Measurements from ENCODE around the gene ARID5A.

ARID5A gene

GRCh38 chr2:96499061-96499960 is 37.2 kb upstream of the ARID5A start:
- H3K79me2 ChIP-seq (ENCODE audit: control insufficient read depth, insufficient read depth, low read length, unreplicated experiment), result no peaks in the 10 kb centered on the region
- H2AFZ ChIP-seq (ENCODE audit: low read length, unreplicated experiment), result no peak overlapping the region
- H3K27ac ChIP-seq (ENCODE audit: low read depth, low read length), result no peak overlapping the region
- H3K4me1 ChIP-seq (ENCODE audit: control insufficient read depth, insufficient read depth, low read length, unreplicated experiment), result peaks cover 5% of the 10 kb centered on the region
- no peaks in the 10 kb centered on the region for H3K36me3 ChIP-seq (ENCODE audit: insufficient read depth, low read length)
- H3K4me3 ChIP-seq (ENCODE audit: low read depth, low read length), result no peak overlapping the region
- peaks cover 42% of the 10 kb centered on the region for H3K27me3 ChIP-seq (ENCODE audit: insufficient read depth, low read length)

GRCh38 chr2:96500385-96501066 is 36.0 kb upstream of the ARID5A start:
- H2AFZ ChIP-seq (ENCODE audit: low read length, unreplicated experiment), result no peak overlapping the region
- H3K4me3 ChIP-seq (ENCODE audit: low read depth, low read length), result no peak overlapping the region
- H3K4me1 ChIP-seq (ENCODE audit: control insufficient read depth, insufficient read depth, low read length, unreplicated experiment), result peaks cover 12% of the 10 kb centered on the region
- H3K36me3 ChIP-seq (ENCODE audit: insufficient read depth, low read length), result no peaks in the 10 kb centered on the region
- no peaks in the 10 kb centered on the region for H3K79me2 ChIP-seq (ENCODE audit: control insufficient read depth, insufficient read depth, low read length, unreplicated experiment)
- H3K27ac ChIP-seq (ENCODE audit: low read depth, low read length), result no peak overlapping the region
- H3K27me3 ChIP-seq (ENCODE audit: insufficient read depth, low read length), result peaks cover 32% of the 10 kb centered on the region

GRCh38 chr2:96501471-96501874 is 35.1 kb upstream of the ARID5A start:
- Histone ChIP-seq H3K36me3 (ENCODE audit: insufficient read depth, low read length) (no peaks in the 10 kb centered on the region), H3K4me3 (ENCODE audit: low read depth, low read length) (no peak overlapping the region), H3K27ac (ENCODE audit: low read depth, low read length) (no peak overlapping the region), H3K27me3 (ENCODE audit: insufficient read depth, low read length) (peaks cover 23% of the 10 kb centered on the region), H3K79me2 (ENCODE audit: control insufficient read depth, insufficient read depth, low read length, unreplicated experiment) (no peaks in the 10 kb centered on the region), H3K4me1 (ENCODE audit: control insufficient read depth, insufficient read depth, low read length, unreplicated experiment) (peaks cover 17% of the 10 kb centered on the region), H2AFZ (ENCODE audit: low read length, unreplicated experiment) (no peak overlapping the region)

GRCh38 chr2:96501886-96502810 is 34.4 kb upstream of the ARID5A start:
- Histone ChIP-seq H3K4me3 (ENCODE audit: low read depth, low read length) (no peak overlapping the region), H2AFZ (ENCODE audit: low read length, unreplicated experiment) (no peak overlapping the region), H3K27ac (ENCODE audit: low read depth, low read length) (no peak overlapping the region), H3K4me1 (ENCODE audit: control insufficient read depth, insufficient read depth, low read length, unreplicated experiment) (peaks cover 17% of the 10 kb centered on the region), H3K27me3 (ENCODE audit: insufficient read depth, low read length) (peaks cover 23% of the 10 kb centered on the region), H3K36me3 (ENCODE audit: insufficient read depth, low read length) (no peaks in the 10 kb centered on the region), H3K79me2 (ENCODE audit: control insufficient read depth, insufficient read depth, low read length, unreplicated experiment) (no peaks in the 10 kb centered on the region)

GRCh38 chr2:96502891-96503636 is 33.5 kb upstream of the ARID5A start:
- Histone ChIP-seq H3K27me3 (ENCODE audit: insufficient read depth, low read length) (peaks cover 23% of the 10 kb centered on the region), H3K79me2 (ENCODE audit: control insufficient read depth, insufficient read depth, low read length, unreplicated experiment) (no peaks in the 10 kb centered on the region), H2AFZ (ENCODE audit: low read length, unreplicated experiment) (no peak overlapping the region), H3K36me3 (ENCODE audit: insufficient read depth, low read length) (no peaks in the 10 kb centered on the region), H3K4me1 (ENCODE audit: control insufficient read depth, insufficient read depth, low read length, unreplicated experiment) (peaks cover 17% of the 10 kb centered on the region), H3K27ac (ENCODE audit: low read depth, low read length) (no peak overlapping the region), H3K4me3 (ENCODE audit: low read depth, low read length) (no peak overlapping the region)

GRCh38 chr2:96503637-96504243 is 32.8 kb upstream of the ARID5A start:
- Histone ChIP-seq H3K4me3 (ENCODE audit: low read depth, low read length) (no peak overlapping the region), H2AFZ (ENCODE audit: low read length, unreplicated experiment) (no peak overlapping the region), H3K4me1 (ENCODE audit: control insufficient read depth, insufficient read depth, low read length, unreplicated experiment) (peaks cover 18% of the 10 kb centered on the region), H3K36me3 (ENCODE audit: insufficient read depth, low read length) (no peaks in the 10 kb centered on the region), H3K79me2 (ENCODE audit: control insufficient read depth, insufficient read depth, low read length, unreplicated experiment) (no peaks in the 10 kb centered on the region), H3K27me3 (ENCODE audit: insufficient read depth, low read length) (peaks cover 23% of the 10 kb centered on the region), H3K27ac (ENCODE audit: low read depth, low read length) (no peak overlapping the region)

GRCh38 chr2:96505231-96505889 is 31.2 kb upstream of the ARID5A start, which contains the start of gene NEURL3:
NEURL3 (minus strand) TSS chr2:96505357; CDS start chr2:96505286, 71 bp downstream.
- Histone ChIP-seq H3K4me3 (ENCODE audit: low read depth, low read length) (no peak within 1 kb of the TSS), H3K36me3 (ENCODE audit: insufficient read depth, low read length) (no peaks in the 10 kb centered on the region), H3K79me2 (ENCODE audit: control insufficient read depth, insufficient read depth, low read length, unreplicated experiment) (no peaks in the 10 kb centered on the region), H3K27ac (ENCODE audit: low read depth, low read length) (no peak within 1 kb of the TSS), H3K27me3 (ENCODE audit: insufficient read depth, low read length) (peaks cover 13% of the 10 kb centered on the region), H2AFZ (ENCODE audit: low read length, unreplicated experiment) (no peak within 1 kb of the TSS), H3K4me1 (ENCODE audit: control insufficient read depth, insufficient read depth, low read length, unreplicated experiment) (peaks cover 23% of the 10 kb centered on the region)

GRCh38 chr2:96506016-96506906 is 30.3 kb upstream of the ARID5A start:
- Histone ChIP-seq H2AFZ (ENCODE audit: low read length, unreplicated experiment) (no peak overlapping the region), H3K27ac (ENCODE audit: low read depth, low read length) (no peak overlapping the region), H3K27me3 (ENCODE audit: insufficient read depth, low read length) (peaks cover 13% of the 10 kb centered on the region), H3K79me2 (ENCODE audit: control insufficient read depth, insufficient read depth, low read length, unreplicated experiment) (no peaks in the 10 kb centered on the region), H3K4me3 (ENCODE audit: low read depth, low read length) (no peak overlapping the region), H3K4me1 (ENCODE audit: control insufficient read depth, insufficient read depth, low read length, unreplicated experiment) (peaks cover 23% of the 10 kb centered on the region), H3K36me3 (ENCODE audit: insufficient read depth, low read length) (no peaks in the 10 kb centered on the region)

- H3K4me3 ChIP-seq (ENCODE audit: low read depth, low read length), result no peak overlapping the region
- no peaks in the 10 kb centered on the region for H3K36me3 ChIP-seq (ENCODE audit: insufficient read depth, low read length)
- H3K79me2 ChIP-seq (ENCODE audit: control insufficient read depth, insufficient read depth, low read length, unreplicated experiment), result no peaks in the 10 kb centered on the region
- H3K4me1 ChIP-seq (ENCODE audit: control insufficient read depth, insufficient read depth, low read length, unreplicated experiment), result peaks cover 18% of the 10 kb centered on the region
- H3K27me3 ChIP-seq (ENCODE audit: insufficient read depth, low read length), result peaks cover 15% of the 10 kb centered on the region
- no peak overlapping the region for H3K27ac ChIP-seq (ENCODE audit: low read depth, low read length)
- H2AFZ ChIP-seq (ENCODE audit: low read length, unreplicated experiment), result no peak overlapping the region
Observed at GRCh38 chr2:96506907-96507240, 29.7 kb upstream of the ARID5A start.
